GM19240 (cell line): Measurements from ENCODE around the gene REXO5.
"Not testable (repeated sequence)": the region's sequence is repeated elsewhere in the genome, so short reads cannot be mapped to it uniquely, and the experiment has no call there.

ENCODE experiments used
- DNase-seq: peaks from one replicate; pipeline ENCODE4 v3.0.0; 2011; ENCODE audit warnings: low spot score; ENCODE audit not compliant: insufficient read length

The REXO5 gene

GRCh38 chr16:20847550-20847949 lies 41.2 kb downstream of the REXO5 start:
- DNase-seq = no peak

DNA sequence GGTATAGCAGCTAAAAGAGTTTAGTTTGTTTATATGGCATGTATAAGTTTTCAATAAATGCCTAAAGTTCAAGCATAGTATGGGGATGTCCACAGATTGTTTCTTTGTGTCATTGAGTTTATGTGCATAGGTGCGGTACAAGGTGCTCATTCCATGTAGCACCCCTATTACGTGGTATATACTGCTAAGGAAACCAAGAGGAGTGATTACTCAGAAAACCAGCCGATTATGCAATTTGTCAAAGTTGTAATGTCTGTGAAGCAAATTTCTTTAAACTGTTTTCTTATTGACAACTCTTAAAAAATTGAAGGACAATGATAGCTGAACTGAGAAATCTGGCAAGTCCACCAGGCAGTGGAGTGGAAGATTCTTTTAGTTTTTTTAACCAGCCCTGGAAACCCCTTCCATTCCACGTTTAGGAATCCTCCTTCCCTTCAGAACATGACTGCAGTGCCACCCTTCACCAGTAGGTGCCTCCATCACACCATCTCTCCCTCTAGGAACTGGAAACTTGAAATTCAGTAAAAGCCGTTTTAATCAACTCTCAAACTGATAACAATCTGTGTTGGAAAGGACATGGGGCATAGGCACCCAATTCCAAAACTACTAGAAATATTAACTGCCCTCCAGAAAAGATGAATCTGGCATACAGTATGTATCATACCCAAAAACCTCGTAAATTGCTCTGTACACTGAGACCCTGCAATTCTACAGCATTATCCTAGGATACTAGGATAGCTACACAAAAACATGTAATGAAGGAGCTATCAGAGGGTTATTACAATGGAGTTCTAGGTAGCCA lies 43.5 kb downstream of the REXO5 start:
- no peak for DNase-seq

- DNase-seq = no peak
These were observed 44.7 kb downstream of the REXO5 start for GRCh38 chr16:20850981-20851380.

- no peak for DNase-seq
These were observed 45.3 kb downstream of the REXO5 start for GRCh38 chr16:20851601-20852000.

DNA sequence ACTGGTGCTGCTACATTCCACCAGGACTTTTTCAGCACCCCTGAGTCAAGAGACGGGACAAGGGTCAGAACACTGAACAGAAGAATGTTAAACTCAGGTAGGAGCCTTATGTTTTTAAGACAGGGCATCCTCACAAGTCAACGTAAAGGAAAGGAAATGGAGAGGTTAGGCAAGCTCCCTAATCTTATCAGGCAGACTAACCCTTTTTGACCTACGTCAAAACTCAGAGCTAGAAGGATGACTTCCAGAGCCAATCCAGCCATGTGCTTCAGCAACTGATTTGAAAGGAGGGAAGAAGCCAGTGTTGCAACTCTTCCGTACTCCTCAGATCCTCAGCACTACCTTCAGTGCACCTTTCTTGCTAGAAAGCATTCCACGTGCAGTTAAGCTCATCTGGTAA lies 46.8 kb downstream of the REXO5 start:
- DNase-seq = no peak

GRCh38 chr16:20853981-20854620 lies 47.8 kb downstream of the REXO5 start:
- no peak for DNase-seq

DNA sequence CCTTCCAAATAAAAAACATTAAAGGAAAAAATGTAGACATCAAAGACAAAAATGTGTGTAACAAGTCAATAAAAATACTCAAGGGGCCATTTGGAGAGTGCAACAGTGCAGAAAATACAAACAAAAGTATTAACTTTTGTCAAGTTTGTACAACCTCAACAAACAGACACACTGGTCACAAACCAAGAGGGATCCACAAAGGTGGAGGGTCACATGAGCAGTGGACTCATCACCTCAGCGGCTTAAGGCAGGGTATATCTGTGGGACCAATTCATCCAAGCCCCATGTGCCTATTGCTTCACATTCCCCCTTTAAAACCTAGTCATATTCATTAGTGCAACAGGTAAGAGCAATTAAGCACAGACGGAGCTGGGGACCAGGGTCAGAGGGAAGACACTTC lies 48.6 kb downstream of the REXO5 start:
- no peak for DNase-seq

GRCh38 chr16:20857281-20857680 lies 51.0 kb downstream of the REXO5 start:
- DNase-seq = no peak

DNA sequence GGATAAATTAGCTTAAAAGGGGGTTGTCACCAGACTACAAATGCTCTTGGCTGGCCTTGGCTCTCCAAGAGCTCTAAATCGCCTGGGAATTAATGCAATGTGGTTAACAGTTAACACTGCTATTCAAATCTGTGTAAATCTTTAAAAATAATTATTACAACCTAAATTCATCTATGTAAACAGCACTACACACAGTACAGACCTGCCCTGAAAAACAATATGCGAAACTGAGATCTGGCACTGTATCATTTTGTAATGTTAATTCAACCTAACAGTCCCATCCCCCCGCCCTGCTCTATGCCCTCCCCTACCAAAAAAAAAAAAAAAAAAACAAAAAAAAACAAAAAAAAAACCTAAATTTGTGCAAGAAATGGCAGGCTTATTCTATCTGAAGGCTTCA lies 52.9 kb downstream of the REXO5 start:
- DNase-seq = no peak

DNA sequence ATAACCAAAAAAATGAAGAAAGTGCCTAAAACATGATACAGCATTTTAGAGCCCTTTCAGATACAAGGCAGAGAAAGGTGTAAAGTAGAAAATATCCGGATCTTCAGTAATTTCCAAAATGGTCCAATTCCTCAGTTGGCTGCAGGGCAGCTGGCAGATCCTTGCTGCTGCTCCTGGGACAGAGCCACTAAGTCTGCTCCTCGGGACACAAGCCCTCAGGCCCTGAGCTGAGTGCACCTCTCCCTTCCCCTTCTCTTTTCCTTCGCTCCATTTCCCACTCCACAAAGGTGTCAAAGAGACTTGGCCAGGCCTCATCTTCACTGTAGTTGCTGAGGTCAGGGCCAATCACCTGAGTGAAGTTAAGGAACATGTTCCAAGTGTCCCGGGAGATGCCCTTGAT lies 53.4 kb downstream of the REXO5 start:
- no peak for DNase-seq

DNA sequence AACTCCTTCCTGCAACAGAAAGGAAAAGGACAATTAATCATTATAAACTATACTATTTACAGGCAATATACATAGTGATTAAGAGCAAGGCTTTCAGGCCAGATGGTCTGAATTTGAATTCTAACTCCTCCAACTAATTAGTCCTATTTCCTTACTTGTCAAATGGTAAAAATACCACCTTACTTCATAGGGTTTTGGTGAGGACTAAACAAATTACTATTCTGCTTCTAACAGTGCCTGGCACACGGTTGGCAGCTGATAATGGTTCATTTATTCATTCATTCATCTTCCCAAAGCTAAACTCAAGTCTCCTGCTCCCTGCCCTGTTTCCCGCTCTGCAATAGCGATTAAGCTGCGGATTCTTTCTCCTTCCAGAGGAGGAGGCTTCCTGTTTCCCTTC lies 54.0 kb downstream of the REXO5 start:
- DNase-seq = no peak

DNA sequence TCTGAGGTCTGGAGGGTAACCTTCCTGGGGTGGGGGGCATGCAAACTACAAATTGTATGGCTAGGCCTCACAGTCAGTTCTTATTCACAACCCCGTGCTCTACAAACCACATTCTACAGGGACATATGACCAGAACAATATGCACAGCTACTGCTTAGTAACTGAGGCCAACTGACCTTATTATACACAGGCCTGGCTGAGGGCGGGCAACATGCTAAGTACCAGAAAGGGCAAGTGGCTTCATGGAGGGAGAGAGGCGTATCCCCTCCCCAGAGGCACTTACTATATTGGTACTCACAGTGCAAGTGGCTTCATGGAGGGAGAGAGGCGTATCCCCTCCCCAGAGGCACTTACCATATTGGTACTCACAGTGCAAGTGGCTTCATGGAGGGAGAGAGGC lies 54.7 kb downstream of the REXO5 start:
- DNase-seq = not testable (repeated sequence)

GRCh38 chr16:20862162-20862960 lies 56.0 kb downstream of the REXO5 start:
- DNase-seq = no peak

GRCh38 chr16:20864376-20864775 lies 58.0 kb downstream of the REXO5 start:
- not testable (repeated sequence) for DNase-seq

GRCh38 chr16:20865420-20866131 lies 59.2 kb downstream of the REXO5 start:
- no peak for DNase-seq

- no peak for DNase-seq
These were observed 59.9 kb downstream of the REXO5 start for GRCh38 chr16:20866145-20866772.

DNA sequence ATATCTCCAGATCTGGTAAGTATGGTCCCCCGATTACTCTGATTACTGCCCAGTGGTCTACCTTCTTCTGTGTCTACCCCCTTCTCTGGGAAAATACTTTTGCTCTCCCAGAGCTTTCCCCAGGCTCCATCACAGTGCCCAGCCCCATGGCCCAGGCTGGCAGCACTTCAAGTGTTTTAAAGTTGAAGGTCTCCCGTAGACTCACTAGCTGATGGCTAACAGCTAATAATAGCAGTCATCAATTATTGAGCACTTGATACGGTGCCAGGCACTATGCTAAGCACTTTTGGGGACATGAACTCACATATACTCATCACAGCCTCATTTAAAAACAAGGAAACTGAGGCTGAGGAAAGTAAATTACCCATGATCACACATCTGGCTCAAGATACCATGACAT lies 60.5 kb downstream of the REXO5 start:
- DNase-seq = no peak

DNA sequence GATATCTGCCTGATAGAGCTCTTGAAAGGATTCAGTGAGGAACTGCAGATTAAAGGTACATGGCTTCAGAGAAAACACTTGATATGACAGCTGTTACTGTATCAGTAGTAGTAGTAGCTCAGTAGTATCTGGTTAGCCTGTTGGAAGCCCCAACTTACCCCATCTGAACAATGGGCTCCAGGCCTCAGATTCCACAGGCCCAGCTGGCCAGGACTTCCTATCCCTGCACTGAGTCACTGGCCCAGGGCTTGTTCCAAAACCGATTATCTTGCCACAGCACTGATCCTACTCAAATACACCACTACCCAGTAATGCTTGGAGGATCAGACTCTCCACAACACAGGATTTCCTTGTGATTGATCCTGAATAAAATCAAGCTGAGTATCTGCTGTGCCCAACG lies 61.3 kb downstream of the REXO5 start:
- no peak for DNase-seq

DNA sequence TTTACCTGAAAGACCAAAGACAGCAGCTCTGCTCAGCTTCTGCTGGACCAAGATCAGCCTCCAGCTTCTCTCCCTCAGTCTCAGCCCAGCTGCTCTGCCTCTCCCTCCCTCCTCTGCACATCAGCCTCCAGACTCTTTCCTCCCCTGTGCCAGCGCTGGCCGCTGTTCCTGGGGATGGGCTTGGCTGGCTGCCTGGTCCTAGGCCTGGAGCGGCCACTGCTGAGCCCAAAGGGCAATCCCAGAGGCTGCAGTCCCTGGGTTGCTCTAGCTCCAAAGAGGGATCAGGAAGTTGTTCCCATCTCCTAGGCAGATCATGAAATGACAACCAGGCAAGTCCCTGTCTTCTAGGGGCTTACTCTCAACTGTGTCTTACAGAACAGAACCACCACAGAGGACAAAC lies 62.6 kb downstream of the REXO5 start:
- no peak for DNase-seq

DNA sequence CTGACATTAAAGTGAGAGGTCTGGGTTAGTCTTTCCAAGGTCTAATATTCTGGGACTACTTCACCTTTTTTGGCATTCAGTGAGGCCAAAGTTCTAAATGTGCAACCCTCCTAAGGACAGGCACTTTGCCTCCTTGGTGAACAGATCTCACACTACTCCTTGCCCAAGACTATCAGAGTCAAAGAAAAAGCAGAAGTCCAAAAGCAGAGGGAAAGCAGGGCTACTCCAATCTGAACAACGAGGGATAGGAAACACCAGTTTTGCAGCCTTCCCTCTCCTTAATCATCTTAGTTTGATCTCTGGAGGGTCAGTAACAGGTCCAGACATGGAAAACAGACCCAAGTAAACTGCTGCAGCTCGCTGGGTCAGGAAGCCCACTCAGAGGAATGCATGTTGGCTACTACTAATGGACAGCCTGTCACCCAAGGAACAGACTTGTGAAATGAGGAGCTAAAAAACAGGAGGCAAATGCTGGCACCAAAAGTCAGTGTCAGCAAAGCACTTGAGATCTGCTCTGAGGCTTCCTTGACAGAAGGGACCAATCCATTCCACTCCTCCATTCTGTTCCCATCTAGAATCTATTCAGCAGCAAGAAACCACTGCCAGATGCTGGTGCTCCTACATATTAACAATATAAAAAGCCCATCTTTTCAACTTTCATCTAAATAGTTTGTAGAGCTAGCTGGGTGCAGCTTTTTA lies 63.9 kb downstream of the REXO5 start:
- DNase-seq = no peak

GRCh38 chr16:20871258-20871657 lies 64.9 kb downstream of the REXO5 start:
- DNase-seq = no peak
